Liver (tissue), 9 donors: ENCODE data around the gene ADAMTS1. TPM values are rescaled to one million over a fixed set of nuclear protein-coding genes. Genes with fewer than 3 reads are reported as not detected.

Source experiments
- DNase-seq: peaks from one replicate; pipeline ENCODE4 v3.0.0-alpha.2; 2017; ENCODE audit warnings: low spot score
- H3K27ac ChIP-seq, 2 donors: one replicate each; pipeline ENCODE4 v1.7.0; 2013; ENCODE audit warnings: inconsistent platforms in 2 of 2, low read length in 2 of 2, control low read depth in 1 of 2, low read depth in 1 of 2, mild to moderate bottlenecking in 1 of 2
- H3K27me3 ChIP-seq, 4 donors: one replicate each; pipeline versions ENCODE4 v1.6.1 to v1.7.0; 2013; ENCODE audit warnings: low read length in 3 of 4, inconsistent platforms in 1 of 4, mild to moderate bottlenecking in 1 of 4, moderate library complexity in 1 of 4; ENCODE audit not compliant: control insufficient read depth in 4 of 4, insufficient read depth in 4 of 4
- H3K36me3 ChIP-seq, 4 donors: one replicate each; pipeline versions ENCODE4 v1.6.1 to v1.7.0; 2013; ENCODE audit warnings: low read length in 3 of 4, mild to moderate bottlenecking in 3 of 4, low read depth in 1 of 4, moderate library complexity in 1 of 4; ENCODE audit not compliant: control insufficient read depth in 4 of 4, insufficient read depth in 3 of 4
- H3K4me1 ChIP-seq, 4 donors: one replicate each; pipeline versions ENCODE4 v1.6.1 to v1.7.0; 2013; ENCODE audit warnings: low read length in 3 of 4, mild to moderate bottlenecking in 3 of 4, moderate library complexity in 1 of 4; ENCODE audit not compliant: control insufficient read depth in 4 of 4, insufficient read depth in 4 of 4
- H3K4me3 ChIP-seq, 3 donors: one replicate each; pipeline versions ENCODE4 v1.6.1 to v1.7.0; 2013; ENCODE audit warnings: low read length in 3 of 3, control low read depth in 1 of 3, low read depth in 1 of 3, mild to moderate bottlenecking in 1 of 3
- H3K9ac ChIP-seq, 2 donors: one replicate each; pipeline ENCODE4 v1.7.0; 2013; ENCODE audit warnings: low read length in 2 of 2, mild to moderate bottlenecking in 2 of 2, moderate library complexity in 2 of 2, control low read depth in 1 of 2, low read depth in 1 of 2
- H3K9me3 ChIP-seq, 4 donors: one replicate each; pipeline versions ENCODE4 v1.6.1 to v1.7.0; 2013; ENCODE audit warnings: low read length in 3 of 4; ENCODE audit not compliant: control insufficient read depth in 4 of 4
- EGR1 ChIP-seq, 2 donors: IDR thresholded peaks; 2 replicates each; pipeline ENCODE4 v1.6.1; 2016 to 2018; ENCODE audit warnings: antibody characterized with exemption in 2 of 2, low read depth in 2 of 2
- FOXA1 ChIP-seq: IDR thresholded peaks from 2 replicates; pipeline ENCODE4 v1.6.1; 2016; ENCODE audit warnings: antibody characterized with exemption
- GABPA ChIP-seq, 2 donors: IDR thresholded peaks in 1 of 2; conservative IDR thresholded peaks in 1 of 2; 2 replicates each; pipeline ENCODE4 v1.6.1; 2016; ENCODE audit warnings: antibody characterized with exemption in 2 of 2, mild to moderate bottlenecking in 1 of 2, moderate library complexity in 1 of 2
- HNF4A ChIP-seq, 2 donors: conservative IDR thresholded peaks; 2 replicates each; pipeline ENCODE4 v1.6.1; 2016; ENCODE audit warnings: antibody characterized with exemption in 2 of 2, mild to moderate bottlenecking in 2 of 2
- HNF4G ChIP-seq: IDR thresholded peaks from 2 replicates; pipeline ENCODE4 v1.6.1; 2016; ENCODE audit warnings: antibody characterized with exemption
- JUND ChIP-seq, 2 donors: IDR thresholded peaks; 2 replicates each; pipeline ENCODE4 v1.6.1; 2016; ENCODE audit warnings: antibody characterized with exemption in 2 of 2
- RAD21 ChIP-seq, 2 donors: IDR thresholded peaks; 2 replicates each; pipeline ENCODE4 v1.6.1; 2016; ENCODE audit warnings: antibody characterized with exemption in 2 of 2, mild to moderate bottlenecking in 2 of 2
- RXRA ChIP-seq, 2 donors: IDR thresholded peaks; 2 replicates each; pipeline ENCODE4 v1.6.1; 2017 to 2018; ENCODE audit warnings: antibody characterized with exemption in 2 of 2, mild to moderate bottlenecking in 1 of 2
- SP1 ChIP-seq: IDR thresholded peaks from 2 replicates; pipeline ENCODE4 v1.6.1; 2018; ENCODE audit warnings: antibody characterized with exemption, mild to moderate bottlenecking
- YY1 ChIP-seq: IDR thresholded peaks from 2 replicates; pipeline ENCODE4 v1.6.1; 2016; ENCODE audit warnings: antibody characterized with exemption, mild to moderate bottlenecking
- WGBS: extraction: QIAGEN DNeasy Blood & Tissue Kit; methylation state at CpG from one replicate; pipeline ENCODE4 v1.1.7; 2013; 5-methylcytosine and 5-hydroxymethylcytosine counted together
- polyA plus RNA-seq, 2 donors: library from polyadenylated mRNA; stranded (reverse) in 1 of 2; unstranded in 1 of 2; fragments of 200-250 nt in 1 of 2; fragments of >200 nt in 1 of 2; fragmentation: Nextera tagmentation in 1 of 2; extraction: Ambion mirVana in 1 of 2; gene quantifications; one replicate each; pipeline versions ENCODE4 v1.2.1 to v1.2.3, GENCODE V29; 2013 to 2015
- total RNA-seq, 2 donors: library from RNA; depleted of rRNA; stranded (reverse); fragments of >200 nt; gene quantifications; one replicate each; pipeline ENCODE4 v1.2.3, GENCODE V29; 2014
- TF ChIP-seq, protein P1 (sequence below): IDR thresholded peaks from 2 replicates; pipeline ENCODE4 v1.6.1; 2016; ENCODE audit warnings: antibody characterized with exemption
- TF ChIP-seq, protein P2 (sequence below): IDR thresholded peaks from 2 replicates; pipeline ENCODE4 v1.6.1; 2016; ENCODE audit warnings: antibody characterized with exemption
- TF ChIP-seq, protein P3 (sequence below): fragments of 150-350 bp; IDR thresholded peaks from 2 replicates; pipeline ENCODE4 v1.5.1; 2017; ENCODE audit warnings: improper control_type of control experiment, low read depth, low read length; ENCODE audit not compliant: missing input control
- TF ChIP-seq, protein P4 (sequence below): IDR thresholded peaks from 2 replicates; pipeline ENCODE4 v1.6.1; 2016; ENCODE audit warnings: antibody characterized with exemption, mild to moderate bottlenecking
- TF ChIP-seq, protein P5 (sequence below): IDR thresholded peaks from 2 replicates; pipeline ENCODE4 v1.6.1; 2016; ENCODE audit warnings: antibody characterized with exemption
- donor health status: healthy.
- donor health status: healthy.
- donor health status: healthy.
- donor health status: healthy.
- donor health status: healthy.

The ADAMTS1 gene
- total and polyA plus RNA-seq, 4 donors, result 3.3 to 23.1 (median 10.7) TPM

DNA sequence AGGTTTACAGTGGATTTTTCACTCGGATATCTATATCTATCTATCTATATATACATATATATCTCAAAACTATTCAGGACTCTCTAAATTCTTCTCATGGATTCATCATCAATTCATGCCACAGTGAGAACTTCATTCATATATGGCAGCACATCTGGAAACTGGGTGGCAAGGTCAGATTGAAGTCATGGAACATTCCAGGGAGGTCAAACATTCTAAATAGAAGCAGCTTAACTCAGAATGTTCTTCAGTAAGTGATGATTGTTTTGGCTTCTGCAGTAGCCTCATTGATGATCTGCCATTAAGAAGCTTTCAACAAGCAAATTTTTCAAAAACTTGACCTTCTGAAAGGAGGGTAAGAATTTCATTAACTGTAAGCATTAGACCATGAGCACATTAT lies 46.9 kb upstream of the ADAMTS1 start:
- H3K27ac ChIP-seq, result no peak overlapping the region
- H3K4me3 ChIP-seq, result no peak overlapping the region
- WGBS, result 51% methylated on average over 1 of the region's 1 CpG
- no peaks in the 10 kb centered on the region for H3K4me1 ChIP-seq
- peaks cover 0 to 7% (median 0%) of the 10 kb centered on the region in 4 donors for H3K27me3 ChIP-seq
- H3K9ac ChIP-seq, result no peak overlapping the region
- DNase-seq, result no peak
- H3K9me3 ChIP-seq, result no peaks in the 10 kb centered on the region
- peaks cover 0 to 1% (median 0%) of the 10 kb centered on the region in 4 donors for H3K36me3 ChIP-seq
- TF ChIP-seq GABPA (IDR thresholded peaks at IDR 0.05 in 1 of 2, conservative IDR thresholded peaks at IDR 0.05 in 1 of 2) (no peak), RXRA (IDR thresholded peaks at IDR 0.05) (no peak), HNF4G (no peak), EGR1 (IDR thresholded peaks at IDR 0.05; ENCODE audit: low read depth in 2 of 2) (no peak), SP1 (no peak)
- TF ChIP-seq, protein P1, sequence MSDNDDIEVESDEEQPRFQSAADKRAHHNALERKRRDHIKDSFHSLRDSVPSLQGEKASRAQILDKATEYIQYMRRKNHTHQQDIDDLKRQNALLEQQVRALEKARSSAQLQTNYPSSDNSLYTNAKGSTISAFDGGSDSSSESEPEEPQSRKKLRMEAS, result no peak
- TF ChIP-seq, protein P2, sequence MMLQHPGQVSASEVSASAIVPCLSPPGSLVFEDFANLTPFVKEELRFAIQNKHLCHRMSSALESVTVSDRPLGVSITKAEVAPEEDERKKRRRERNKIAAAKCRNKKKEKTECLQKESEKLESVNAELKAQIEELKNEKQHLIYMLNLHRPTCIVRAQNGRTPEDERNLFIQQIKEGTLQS, result no peak
- TF ChIP-seq, protein P3, sequence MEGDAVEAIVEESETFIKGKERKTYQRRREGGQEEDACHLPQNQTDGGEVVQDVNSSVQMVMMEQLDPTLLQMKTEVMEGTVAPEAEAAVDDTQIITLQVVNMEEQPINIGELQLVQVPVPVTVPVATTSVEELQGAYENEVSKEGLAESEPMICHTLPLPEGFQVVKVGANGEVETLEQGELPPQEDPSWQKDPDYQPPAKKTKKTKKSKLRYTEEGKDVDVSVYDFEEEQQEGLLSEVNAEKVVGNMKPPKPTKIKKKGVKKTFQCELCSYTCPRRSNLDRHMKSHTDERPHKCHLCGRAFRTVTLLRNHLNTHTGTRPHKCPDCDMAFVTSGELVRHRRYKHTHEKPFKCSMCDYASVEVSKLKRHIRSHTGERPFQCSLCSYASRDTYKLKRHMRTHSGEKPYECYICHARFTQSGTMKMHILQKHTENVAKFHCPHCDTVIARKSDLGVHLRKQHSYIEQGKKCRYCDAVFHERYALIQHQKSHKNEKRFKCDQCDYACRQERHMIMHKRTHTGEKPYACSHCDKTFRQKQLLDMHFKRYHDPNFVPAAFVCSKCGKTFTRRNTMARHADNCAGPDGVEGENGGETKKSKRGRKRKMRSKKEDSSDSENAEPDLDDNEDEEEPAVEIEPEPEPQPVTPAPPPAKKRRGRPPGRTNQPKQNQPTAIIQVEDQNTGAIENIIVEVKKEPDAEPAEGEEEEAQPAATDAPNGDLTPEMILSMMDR, result no peak
- TF ChIP-seq, protein P4, sequence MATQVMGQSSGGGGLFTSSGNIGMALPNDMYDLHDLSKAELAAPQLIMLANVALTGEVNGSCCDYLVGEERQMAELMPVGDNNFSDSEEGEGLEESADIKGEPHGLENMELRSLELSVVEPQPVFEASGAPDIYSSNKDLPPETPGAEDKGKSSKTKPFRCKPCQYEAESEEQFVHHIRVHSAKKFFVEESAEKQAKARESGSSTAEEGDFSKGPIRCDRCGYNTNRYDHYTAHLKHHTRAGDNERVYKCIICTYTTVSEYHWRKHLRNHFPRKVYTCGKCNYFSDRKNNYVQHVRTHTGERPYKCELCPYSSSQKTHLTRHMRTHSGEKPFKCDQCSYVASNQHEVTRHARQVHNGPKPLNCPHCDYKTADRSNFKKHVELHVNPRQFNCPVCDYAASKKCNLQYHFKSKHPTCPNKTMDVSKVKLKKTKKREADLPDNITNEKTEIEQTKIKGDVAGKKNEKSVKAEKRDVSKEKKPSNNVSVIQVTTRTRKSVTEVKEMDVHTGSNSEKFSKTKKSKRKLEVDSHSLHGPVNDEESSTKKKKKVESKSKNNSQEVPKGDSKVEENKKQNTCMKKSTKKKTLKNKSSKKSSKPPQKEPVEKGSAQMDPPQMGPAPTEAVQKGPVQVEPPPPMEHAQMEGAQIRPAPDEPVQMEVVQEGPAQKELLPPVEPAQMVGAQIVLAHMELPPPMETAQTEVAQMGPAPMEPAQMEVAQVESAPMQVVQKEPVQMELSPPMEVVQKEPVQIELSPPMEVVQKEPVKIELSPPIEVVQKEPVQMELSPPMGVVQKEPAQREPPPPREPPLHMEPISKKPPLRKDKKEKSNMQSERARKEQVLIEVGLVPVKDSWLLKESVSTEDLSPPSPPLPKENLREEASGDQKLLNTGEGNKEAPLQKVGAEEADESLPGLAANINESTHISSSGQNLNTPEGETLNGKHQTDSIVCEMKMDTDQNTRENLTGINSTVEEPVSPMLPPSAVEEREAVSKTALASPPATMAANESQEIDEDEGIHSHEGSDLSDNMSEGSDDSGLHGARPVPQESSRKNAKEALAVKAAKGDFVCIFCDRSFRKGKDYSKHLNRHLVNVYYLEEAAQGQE, result no peak
- TF ChIP-seq, protein P5, sequence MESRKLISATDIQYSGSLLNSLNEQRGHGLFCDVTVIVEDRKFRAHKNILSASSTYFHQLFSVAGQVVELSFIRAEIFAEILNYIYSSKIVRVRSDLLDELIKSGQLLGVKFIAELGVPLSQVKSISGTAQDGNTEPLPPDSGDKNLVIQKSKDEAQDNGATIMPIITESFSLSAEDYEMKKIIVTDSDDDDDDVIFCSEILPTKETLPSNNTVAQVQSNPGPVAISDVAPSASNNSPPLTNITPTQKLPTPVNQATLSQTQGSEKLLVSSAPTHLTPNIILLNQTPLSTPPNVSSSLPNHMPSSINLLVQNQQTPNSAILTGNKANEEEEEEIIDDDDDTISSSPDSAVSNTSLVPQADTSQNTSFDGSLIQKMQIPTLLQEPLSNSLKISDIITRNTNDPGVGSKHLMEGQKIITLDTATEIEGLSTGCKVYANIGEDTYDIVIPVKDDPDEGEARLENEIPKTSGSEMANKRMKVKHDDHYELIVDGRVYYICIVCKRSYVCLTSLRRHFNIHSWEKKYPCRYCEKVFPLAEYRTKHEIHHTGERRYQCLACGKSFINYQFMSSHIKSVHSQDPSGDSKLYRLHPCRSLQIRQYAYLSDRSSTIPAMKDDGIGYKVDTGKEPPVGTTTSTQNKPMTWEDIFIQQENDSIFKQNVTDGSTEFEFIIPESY, result no peak

DNA sequence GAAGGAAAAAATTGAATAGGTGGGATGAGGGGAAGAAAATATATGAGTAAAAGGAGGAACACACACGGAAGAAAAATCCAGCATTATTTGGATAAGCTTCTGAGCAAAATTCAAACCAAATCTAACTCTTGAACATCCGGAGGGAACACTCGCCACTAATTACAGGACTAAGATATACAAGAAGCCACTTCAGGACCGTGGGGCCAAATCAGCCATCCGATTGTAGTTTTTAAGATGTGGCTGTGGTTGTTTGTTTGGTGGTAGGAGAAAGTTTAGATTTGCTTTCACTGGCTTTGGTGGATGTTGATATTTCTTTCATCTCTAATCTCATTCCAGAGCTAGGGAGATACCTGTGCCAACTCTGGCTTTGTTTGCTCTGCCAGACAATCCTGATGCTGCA lies 43.7 kb upstream of the ADAMTS1 start:
- no peak for DNase-seq
- H3K36me3 ChIP-seq, result no peaks in the 10 kb centered on the region
- peaks cover 0 to 7% (median 0%) of the 10 kb centered on the region in 4 donors for H3K27me3 ChIP-seq
- H3K9ac ChIP-seq, result no peak overlapping the region
- 49% methylated on average over 5 of the region's 5 CpGs for WGBS
- no peak overlapping the region for H3K27ac ChIP-seq
- H3K4me3 ChIP-seq, result no peak overlapping the region
- H3K9me3 ChIP-seq, result no peaks in the 10 kb centered on the region
- H3K4me1 ChIP-seq, result no peaks in the 10 kb centered on the region
- TF ChIP-seq, protein P3, result no peak
- TF ChIP-seq YY1, result no peak
- no peak for TF ChIP-seq HNF4A (conservative IDR thresholded peaks at IDR 0.05)
- TF ChIP-seq, protein P4, result no peak
- no peak for TF ChIP-seq RAD21 (IDR thresholded peaks at IDR 0.05)
- TF ChIP-seq JUND (IDR thresholded peaks at IDR 0.05), result no peak
- no peak for TF ChIP-seq FOXA1
- TF ChIP-seq, protein P5, result no peak
- TF ChIP-seq SP1, result no peak
- TF ChIP-seq GABPA (IDR thresholded peaks at IDR 0.05 in 1 of 2, conservative IDR thresholded peaks at IDR 0.05 in 1 of 2), result no peak
- TF ChIP-seq RXRA (IDR thresholded peaks at IDR 0.05), result no peak
